CD14-positive monocyte (primary cell): ENCODE data around the gene TMEM14B. TPM values are rescaled to one million over a fixed set of nuclear protein-coding genes. Genes with fewer than 3 reads are reported as not detected.

Experiments
- DNase-seq, 3 donors: peaks; one replicate each; pipeline ENCODE4 v3.0.0-alpha.2; 2011 to 2022
- H2AFZ ChIP-seq: 2 replicates; pipeline ENCODE4 v1.6.0; 2012; ENCODE audit warnings: mild to moderate bottlenecking, low read depth, low read length, inconsistent platforms; ENCODE audit not compliant: insufficient read depth, poor library complexity, severe bottlenecking
- H3K27ac ChIP-seq, 2 donors: 1 replicate in 1 of 2; 2 replicates in 1 of 2; pipeline ENCODE4 v1.5.1; 2012 to 2013; ENCODE audit warnings: low read length in 2 of 2, control low read depth in 1 of 2, inconsistent platforms in 1 of 2, low read depth in 1 of 2, mild to moderate bottlenecking in 1 of 2
- H3K27me3 ChIP-seq, 2 donors: one replicate each; pipeline versions ENCODE4 v1.6.0 to v1.6.1; 2011 to 2013; ENCODE audit warnings: low read length in 2 of 2; ENCODE audit not compliant: control insufficient read depth in 2 of 2, insufficient read depth in 2 of 2
- H3K36me3 ChIP-seq, 2 donors: replicated peaks in 1 of 2; 1 replicate in 1 of 2; 2 replicates in 1 of 2; pipeline versions ENCODE4 v1.5.1 to v1.6.1; 2012 to 2013; ENCODE audit warnings: low read length in 2 of 2, control low read depth in 1 of 2, inconsistent platforms in 1 of 2, mild to moderate bottlenecking in 1 of 2; ENCODE audit not compliant: insufficient read depth in 2 of 2, control insufficient read depth in 1 of 2
- H3K4me1 ChIP-seq, 2 donors: 1 replicate in 1 of 2; 2 replicates in 1 of 2; pipeline versions ENCODE4 v1.5.1 to v1.6.1; 2012 to 2013; ENCODE audit warnings: low read length in 2 of 2, control low read depth in 1 of 2, inconsistent platforms in 1 of 2, mild to moderate bottlenecking in 1 of 2, moderate library complexity in 1 of 2; ENCODE audit not compliant: insufficient read depth in 2 of 2, control insufficient read depth in 1 of 2
- H3K4me2 ChIP-seq: replicated peaks from 2 replicates; pipeline ENCODE3; 2012; ENCODE audit warnings: low read length, moderate library complexity, mild to moderate bottlenecking; ENCODE audit not compliant: poor library complexity, severe bottlenecking; ENCODE audit errors: extremely low read depth
- H3K4me3 ChIP-seq, 3 experiments: fragments of 200-600 bp in 1 of 3; sonication (generic) in 1 of 3; replicated peaks in 1 of 3; 1 replicate in 2 of 3; 2 replicates in 1 of 3; pipeline ENCODE4 v1.5.1; 2011 to 2013; ENCODE audit warnings: low read length in 3 of 3, mild to moderate bottlenecking in 3 of 3, control low read depth in 2 of 3, low read depth in 2 of 3, inconsistent platforms in 1 of 3, moderate library complexity in 1 of 3
- H3K79me2 ChIP-seq: 2 replicates; pipeline ENCODE4 v1.6.0; 2012; ENCODE audit warnings: mild to moderate bottlenecking, control low read depth, inconsistent platforms, low read length, moderate library complexity; ENCODE audit not compliant: insufficient read depth
- H3K9ac ChIP-seq: 2 replicates; pipeline ENCODE4 v1.6.0; 2017; ENCODE audit warnings: low read length, mild to moderate bottlenecking; ENCODE audit not compliant: insufficient read depth, poor library complexity, severe bottlenecking
- H3K9me3 ChIP-seq, 2 donors: replicated peaks in 1 of 2; 1 replicate in 1 of 2; 2 replicates in 1 of 2; pipeline versions ENCODE4 v1.5.1 to v1.6.1; 2012 to 2013; ENCODE audit warnings: low read length in 2 of 2, control low read depth in 1 of 2; ENCODE audit not compliant: control insufficient read depth in 1 of 2, insufficient read depth in 1 of 2
- H4K20me1 ChIP-seq: 2 replicates; pipeline ENCODE4 v1.6.0; 2012; ENCODE audit warnings: mild to moderate bottlenecking, low read length, control low read depth, moderate library complexity; ENCODE audit not compliant: insufficient read depth
- H3K27ac Mint-ChIP-seq, 7 donors: one replicate each; pipeline ENCODE4 v1.8.0; 2020; ENCODE audit warnings: mild to moderate bottlenecking in 7 of 7, mixed read lengths in 7 of 7, moderate library complexity in 6 of 7, inconsistent platforms in 2 of 7
- H3K27me3 Mint-ChIP-seq, 3 donors: one replicate each; pipeline ENCODE4 v1.8.0; 2021 to 2022; ENCODE audit warnings: low read depth in 3 of 3, mild to moderate bottlenecking in 3 of 3, mixed read lengths in 3 of 3, moderate library complexity in 3 of 3, inconsistent platforms in 1 of 3
- H3K36me3 Mint-ChIP-seq, 2 donors: one replicate each; pipeline ENCODE4 v1.8.0; 2020; ENCODE audit warnings: mixed read lengths in 2 of 2, inconsistent platforms in 1 of 2, mild to moderate bottlenecking in 1 of 2
- H3K4me1 Mint-ChIP-seq: one replicate; pipeline ENCODE4 v1.8.0; 2020; ENCODE audit warnings: mild to moderate bottlenecking, mixed read lengths
- H3K4me3 Mint-ChIP-seq, 2 donors: one replicate each; pipeline ENCODE4 v1.8.0; 2020; ENCODE audit warnings: mild to moderate bottlenecking in 2 of 2, mixed read lengths in 2 of 2, moderate library complexity in 1 of 2
- H3K9me3 Mint-ChIP-seq, 7 donors: one replicate each; pipeline ENCODE4 v1.8.0; 2020 to 2022; ENCODE audit warnings: mixed read lengths in 7 of 7, mild to moderate bottlenecking in 6 of 7, moderate library complexity in 6 of 7, inconsistent platforms in 2 of 7
- WGBS: methylation state at CpG from one replicate; pipeline ENCODE4 v1.1.5; 2013; ENCODE audit warnings: missing lambda C conversion rate; ENCODE audit not compliant: insufficient coverage; 5-methylcytosine and 5-hydroxymethylcytosine counted together
- intact Hi-C, 2 donors: fragments of 100-400 bp; cut with micrococcal nuclease; formaldehyde crosslinking; loops; one replicate each; pipeline versions ENCODE4 v1.15.0 to v1.15.1; 2023
- polyA plus RNA-seq, 3 donors: library from polyadenylated mRNA; depleted of rRNA in 1 of 3; unstranded in 2 of 3; stranded (reverse) in 1 of 3; fragments of 300-500 nt in 2 of 3; fragments of >200 nt in 1 of 3; fragmentation: Illumina TruSeq in 2 of 3; gene quantifications; 1 replicate in 2 of 3; 2 replicates in 1 of 3; pipeline ENCODE4 v1.2.3, GENCODE V29; 2012 to 2021
- TF ChIP-seq, protein P1 (sequence below): fragments of 200-600 bp; IDR thresholded peaks from one replicate; pipeline ENCODE4 v1.8.0; 2022; ENCODE audit warnings: antibody characterized with exemption, mild to moderate bottlenecking

The TMEM14B gene
- polyA plus RNA-seq, 3 donors: 38.8 to 185 (median 141) TPM

DNA sequence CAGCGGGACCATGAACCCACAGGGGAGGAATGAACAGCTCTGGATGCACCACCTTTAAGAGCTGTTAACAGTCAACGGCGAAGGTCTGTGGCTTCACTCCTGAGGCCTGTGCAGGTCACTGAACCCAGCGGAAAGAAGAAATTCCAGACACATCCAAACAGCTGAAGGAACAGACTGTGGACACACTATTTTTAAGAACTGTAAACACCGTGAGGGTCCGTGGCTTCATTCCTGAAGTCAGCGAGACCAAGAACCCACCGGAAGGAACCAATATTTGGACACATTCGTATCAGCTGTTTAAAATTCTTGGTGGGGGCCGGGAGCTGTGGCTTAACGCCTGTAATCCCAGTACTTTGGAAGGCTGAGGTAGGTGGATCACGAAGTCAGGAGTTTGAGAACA is 5.4 kb upstream of the TMEM14B start:
- intact Hi-C loops: no loop called here
- Mint-ChIP-seq H3K36me3 (peaks cover 0 to 19% of the 10 kb centered on the region in 2 donors), H3K27ac (no peak overlapping the region), H3K4me3 (no peak overlapping the region), H3K4me1 (peaks cover 6% of the 10 kb centered on the region), H3K27me3 (peaks cover 0 to 2% (median 1%) of the 10 kb centered on the region in 3 donors), H3K9me3 (peaks cover 0 to 6% (median 4%) of the 10 kb centered on the region in 7 donors)
- Histone ChIP-seq H3K27ac (no peak overlapping the region), H3K27me3 (no peaks in the 10 kb centered on the region), H3K9me3 (peaks cover 0 to 2% of the 10 kb centered on the region in 2 donors), H4K20me1 (no peaks in the 10 kb centered on the region), H3K4me3 (no peak overlapping the region), H2AFZ (no peak overlapping the region), H3K4me2 (no peak overlapping the region), H3K36me3 (no peaks in the 10 kb centered on the region), H3K4me1 (peaks cover 7% of the 10 kb centered on the region in 2 donors), H3K79me2 (no peaks in the 10 kb centered on the region), H3K9ac (no peak overlapping the region)
- DNase-seq: no peak
- WGBS: 100% methylated on average over 10 of the region's 12 CpGs
- TF ChIP-seq, protein P1, sequence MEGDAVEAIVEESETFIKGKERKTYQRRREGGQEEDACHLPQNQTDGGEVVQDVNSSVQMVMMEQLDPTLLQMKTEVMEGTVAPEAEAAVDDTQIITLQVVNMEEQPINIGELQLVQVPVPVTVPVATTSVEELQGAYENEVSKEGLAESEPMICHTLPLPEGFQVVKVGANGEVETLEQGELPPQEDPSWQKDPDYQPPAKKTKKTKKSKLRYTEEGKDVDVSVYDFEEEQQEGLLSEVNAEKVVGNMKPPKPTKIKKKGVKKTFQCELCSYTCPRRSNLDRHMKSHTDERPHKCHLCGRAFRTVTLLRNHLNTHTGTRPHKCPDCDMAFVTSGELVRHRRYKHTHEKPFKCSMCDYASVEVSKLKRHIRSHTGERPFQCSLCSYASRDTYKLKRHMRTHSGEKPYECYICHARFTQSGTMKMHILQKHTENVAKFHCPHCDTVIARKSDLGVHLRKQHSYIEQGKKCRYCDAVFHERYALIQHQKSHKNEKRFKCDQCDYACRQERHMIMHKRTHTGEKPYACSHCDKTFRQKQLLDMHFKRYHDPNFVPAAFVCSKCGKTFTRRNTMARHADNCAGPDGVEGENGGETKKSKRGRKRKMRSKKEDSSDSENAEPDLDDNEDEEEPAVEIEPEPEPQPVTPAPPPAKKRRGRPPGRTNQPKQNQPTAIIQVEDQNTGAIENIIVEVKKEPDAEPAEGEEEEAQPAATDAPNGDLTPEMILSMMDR: no peak

DNA sequence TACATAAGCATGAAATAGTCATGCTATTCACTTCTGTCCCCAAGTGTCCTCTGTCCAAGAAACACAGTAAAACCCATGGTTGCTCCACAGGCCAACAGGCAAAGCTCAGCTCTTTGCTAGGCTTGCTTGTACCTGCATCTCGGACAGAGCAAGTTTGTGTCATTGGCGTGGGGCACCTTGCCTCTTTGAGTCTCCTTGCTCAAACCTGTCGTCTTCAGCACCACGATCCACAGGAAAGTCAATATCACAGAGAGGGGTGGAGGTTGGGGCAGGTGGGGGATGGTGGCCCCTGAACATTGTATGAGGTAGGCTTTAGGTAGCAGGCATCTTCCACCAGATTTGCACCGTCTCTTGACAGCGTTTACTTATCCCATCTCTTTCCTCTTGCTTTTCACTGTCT is 4.1 kb upstream of the TMEM14B start:
- Mint-ChIP-seq H3K9me3 (peaks cover 0 to 6% (median 4%) of the 10 kb centered on the region in 7 donors), H3K4me3 (no peak overlapping the region), H3K27me3 (peaks cover 0 to 3% (median 2%) of the 10 kb centered on the region in 3 donors), H3K36me3 (peaks cover 0 to 19% of the 10 kb centered on the region in 2 donors), H3K27ac (no peak overlapping the region), H3K4me1 (peaks cover 13% of the 10 kb centered on the region)
- Histone ChIP-seq H3K36me3 (no peaks in the 10 kb centered on the region), H3K9me3 (peaks cover 0 to 2% of the 10 kb centered on the region in 2 donors), H3K4me3 (no peak overlapping the region), H3K9ac (no peak overlapping the region), H3K4me1 (peaks cover 14 to 16% of the 10 kb centered on the region in 2 donors), H2AFZ (no peak overlapping the region), H3K79me2 (peaks cover 9% of the 10 kb centered on the region), H3K27ac (no peak overlapping the region), H4K20me1 (no peaks in the 10 kb centered on the region), H3K4me2 (no peak overlapping the region), H3K27me3 (no peaks in the 10 kb centered on the region)
- TF ChIP-seq, protein P1: no peak
- DNase-seq: no peak
- intact Hi-C loops: no loop called here
- no CpG with 5 or more reads among the region's 6 CpGs for WGBS
